Measurements from ENCODE around the gene CLPTM1.

DNA sequence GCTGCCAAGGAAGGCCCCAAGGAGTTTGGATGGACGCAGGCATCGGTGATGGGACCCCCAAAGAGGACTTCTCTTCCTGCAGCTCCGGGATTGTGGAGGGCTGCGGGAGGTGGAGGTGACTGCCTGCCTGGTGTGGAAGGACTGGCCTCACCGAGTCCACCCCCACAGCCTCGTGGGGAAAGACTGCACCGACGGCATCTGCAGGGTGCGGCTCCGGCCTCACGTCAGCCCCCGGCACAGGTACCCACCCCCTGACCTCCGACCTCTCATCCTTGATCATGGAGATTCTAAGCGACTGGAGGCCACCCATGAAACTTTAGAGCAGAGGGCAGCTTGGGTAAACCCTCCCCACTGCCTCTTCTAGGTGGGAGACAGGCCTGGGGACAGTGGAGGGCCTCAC, 66.8 kb downstream of the CLPTM1 start:
- TF ChIP-seq CTCF (IDR thresholded peaks at IDR 0.05; ENCODE audit: low read depth, low read length, poor library complexity, severe bottlenecking): no peak
- TF ChIP-seq EZH2phosphoT487 (IDR thresholded peaks at IDR 0.05; ENCODE audit: borderline replicate concordance, low read length): no peak
